ENCODE data around the gene RNF212. TPM values are rescaled to one million over a fixed set of nuclear protein-coding genes. Genes with fewer than 3 reads are reported as not detected.

Gene RNF212
- total and polyA plus RNA-seq, 2 of the 13 experiments (the other 11 are each of a cell fraction or from before 2014, with no cell fraction given), result not detected

GRCh38 chr4:1091561-1091995 lies 21.8 kb downstream of the RNF212 start:
- no peak for DNase-seq (ENCODE audit: low spot score)
- intact Hi-C loops (cut with micrococcal nuclease; ENCODE audit: unreplicated experiment), result no loop called here
- peak; percentile 35 for ATAC-seq

More at GRCh38 chr4:1091561-1091995, 21.8 kb downstream of the RNF212 start:
- Histone ChIP-seq H3K79me2 (ENCODE audit: insufficient read depth, low read length) (no peaks in the 10 kb centered on the region), H3K9me3 (ENCODE audit: low read length) (peaks cover 13% of the 10 kb centered on the region; the same call in 1 of the 2 replicates), H3K4me2 (ENCODE audit: low read depth, low read length) (no peak overlapping the region), H3K36me3 (replicated peaks in 1 of 2; ENCODE audit: control insufficient read depth in 1 of 2, insufficient read depth in 2 of 2, low read length in 2 of 2) (no peaks in the 10 kb centered on the region), H3K4me1 (ENCODE audit: insufficient read depth, low read length) (no peaks in the 10 kb centered on the region), H3K27ac (ENCODE audit: extremely low read length, insufficient read depth, low read length) (no peak overlapping the region), H3K27me3 (ENCODE audit: control insufficient read depth in 1 of 2, insufficient read depth in 2 of 2, low read length in 2 of 2) (peaks cover 7 to 27% of the 10 kb centered on the region in 2 experiments; a peak in 4 of 5 replicates), H3K4me3 (replicated peaks in 1 of 3; ENCODE audit: insufficient read depth in 1 of 3, low read depth in 2 of 3, low read length in 3 of 3) (no peak overlapping the region), H3K9ac (ENCODE audit: insufficient read depth, low read depth, low read length) (no peak overlapping the region), H4K20me1 (ENCODE audit: insufficient read depth, low read length) (no peaks in the 10 kb centered on the region), H2AFZ (ENCODE audit: low read length) (no peak overlapping the region)
- no TSS peak for BruUV-seq (replicated peaks)
- TF ChIP-seq SNAPC5 (CRISPR knock-in tag; IDR thresholded peaks at IDR 0.05; ENCODE audit: borderline replicate concordance) (no peak), PPARG (CRISPR knock-in tag; conservative IDR thresholded peaks at IDR 0.05) (no peak), HDAC1 (CRISPR knock-in tag; IDR thresholded peaks at IDR 0.05) (no peak), HOXD1 (CRISPR knock-in tag; IDR thresholded peaks at IDR 0.05) (no peak), SNRNP70 (IDR thresholded peaks at IDR 0.05; ENCODE audit: low read depth, low read length) (no peak), ZFYVE20 (CRISPR knock-in tag; IDR thresholded peaks at IDR 0.05; ENCODE audit: borderline replicate concordance, low read depth) (no peak), RXRB (CRISPR knock-in tag; IDR thresholded peaks at IDR 0.05; ENCODE audit: borderline replicate concordance) (no peak)
- TF ChIP-seq, protein P1, sequence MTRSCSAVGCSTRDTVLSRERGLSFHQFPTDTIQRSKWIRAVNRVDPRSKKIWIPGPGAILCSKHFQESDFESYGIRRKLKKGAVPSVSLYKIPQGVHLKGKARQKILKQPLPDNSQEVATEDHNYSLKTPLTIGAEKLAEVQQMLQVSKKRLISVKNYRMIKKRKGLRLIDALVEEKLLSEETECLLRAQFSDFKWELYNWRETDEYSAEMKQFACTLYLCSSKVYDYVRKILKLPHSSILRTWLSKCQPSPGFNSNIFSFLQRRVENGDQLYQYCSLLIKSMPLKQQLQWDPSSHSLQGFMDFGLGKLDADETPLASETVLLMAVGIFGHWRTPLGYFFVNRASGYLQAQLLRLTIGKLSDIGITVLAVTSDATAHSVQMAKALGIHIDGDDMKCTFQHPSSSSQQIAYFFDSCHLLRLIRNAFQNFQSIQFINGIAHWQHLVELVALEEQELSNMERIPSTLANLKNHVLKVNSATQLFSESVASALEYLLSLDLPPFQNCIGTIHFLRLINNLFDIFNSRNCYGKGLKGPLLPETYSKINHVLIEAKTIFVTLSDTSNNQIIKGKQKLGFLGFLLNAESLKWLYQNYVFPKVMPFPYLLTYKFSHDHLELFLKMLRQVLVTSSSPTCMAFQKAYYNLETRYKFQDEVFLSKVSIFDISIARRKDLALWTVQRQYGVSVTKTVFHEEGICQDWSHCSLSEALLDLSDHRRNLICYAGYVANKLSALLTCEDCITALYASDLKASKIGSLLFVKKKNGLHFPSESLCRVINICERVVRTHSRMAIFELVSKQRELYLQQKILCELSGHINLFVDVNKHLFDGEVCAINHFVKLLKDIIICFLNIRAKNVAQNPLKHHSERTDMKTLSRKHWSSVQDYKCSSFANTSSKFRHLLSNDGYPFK (CRISPR knock-in tag; IDR thresholded peaks at IDR 0.05; ENCODE audit: borderline replicate concordance), result no peak
- POLR2A ChIA-PET, result no interaction called here
- WGBS (ENCODE audit: low lambda C conversion rate), result 33% methylated on average over 5 of the region's 10 CpGs
- in situ Hi-C loops (cut with HindIII; ENCODE audit: extremely low pct_ligation_motif_present, low pct_unique_long_range_greater_than_20kb), result no loop called here
- CTCF ChIA-PET (ENCODE audit: low intra/inter-chr PET ratio, low total read pairs), result no interaction called here
- FAIRE-seq, result no peak

Measured in HepG2 (cell line).